MCF 10A (cell line): ENCODE data around the gene PDYN. TPM values are rescaled to one million over a fixed set of nuclear protein-coding genes. Genes with fewer than 3 reads are reported as not detected.

Experiments
- BruUV-seq: library from RNA; stranded (reverse); fragments of 400-500 nt; replicated peaks from 2 replicates; lab custom pipeline; 2021; lab: Mats Ljungman, UMichigan
- CTCF ChIA-PET: fragments of 300-600 bp; sonication (Branson Sonifier 250); formaldehyde crosslinking; extraction: SDS; loops from one replicate; lab custom pipeline; 2021; ENCODE audit warnings: antibody characterized with exemption, inconsistent platforms; lab: Yijun Ruan, JAX
- POLR2A ChIA-PET: fragments of 300-600, 350-650 bp; sonication (Branson Sonifier 250); formaldehyde crosslinking; extraction: SDS; loops from one replicate; lab custom pipeline; 2020; ENCODE audit warnings: antibody characterized with exemption, inconsistent platforms; lab: Yijun Ruan, JAX
- DNase-seq: peaks from one replicate; pipeline ENCODE4 v3.0.0-alpha.2; 2018; ENCODE audit not compliant: unreplicated experiment
- H3K27ac Mint-ChIP-seq: one replicate; pipeline ENCODE4 v1.8.0; 2022; ENCODE audit warnings: mild to moderate bottlenecking, low read depth, mixed read lengths; ENCODE audit not compliant: unreplicated experiment
- H3K27me3 Mint-ChIP-seq: one replicate; pipeline ENCODE4 v1.8.0; 2022; ENCODE audit warnings: mixed read lengths; ENCODE audit not compliant: insufficient read depth, unreplicated experiment
- H3K36me3 Mint-ChIP-seq: one replicate; pipeline ENCODE4 v1.8.0; 2022; ENCODE audit warnings: mild to moderate bottlenecking, moderate library complexity, mixed read lengths; ENCODE audit not compliant: insufficient read depth, unreplicated experiment
- H3K4me1 Mint-ChIP-seq: one replicate; pipeline ENCODE4 v1.8.0; 2022; ENCODE audit warnings: mixed read lengths; ENCODE audit not compliant: insufficient read depth, unreplicated experiment
- H3K4me3 Mint-ChIP-seq: one replicate; pipeline ENCODE4 v1.8.0; 2022; ENCODE audit warnings: mild to moderate bottlenecking, moderate library complexity, mixed read lengths; ENCODE audit not compliant: unreplicated experiment
- H3K9me3 Mint-ChIP-seq: one replicate; pipeline ENCODE4 v1.8.0; 2022; ENCODE audit warnings: mixed read lengths; ENCODE audit not compliant: unreplicated experiment
- intact Hi-C: fragments of 100-400 bp; cut with micrococcal nuclease; formaldehyde crosslinking; loops from 2 replicates; pipeline ENCODE4 v1.14.1; 2022
- total RNA-seq: library from RNA; stranded (reverse); gene quantifications from 2 replicates; pipeline ENCODE4 v1.2.3, GENCODE V29; 2022
- TF ChIP-seq, protein P1 (sequence below): fragments of 200-600 bp; IDR thresholded peaks from one replicate; pipeline ENCODE4 v1.8.0; 2022; ENCODE audit warnings: antibody characterized with exemption, mild to moderate bottlenecking; ENCODE audit not compliant: unreplicated experiment

Gene PDYN
- total RNA-seq, 1 experiment from 2014 or later, result not detected

GRCh38 chr20:1943275-1944002 is 50.4 kb downstream of the PDYN start:
- Mint-ChIP-seq H3K27me3 (no peaks in the 10 kb centered on the region), H3K27ac (peak overlapping the region; percentile 91), H3K4me3 (peak overlapping the region; percentile 33), H3K4me1 (peaks cover 45% of the 10 kb centered on the region), H3K36me3 (peaks cover 2% of the 10 kb centered on the region), H3K9me3 (no peaks in the 10 kb centered on the region)
- ChIA-PET POLR2A (interaction anchor here (0.6 to 3.8 kb wide), 21 partner anchors 9 to 709 kb away, joined by 3 to 63 read pairs (median 4); partner anchors contain the start of gene NOP56), CTCF (interaction anchor here (0.5 to 1.4 kb wide), 8 partner anchors 12 to 229 kb away, joined by 3 to 11 read pairs (median 3); no protein-coding TSS in a partner anchor)
- TF ChIP-seq, protein P1, sequence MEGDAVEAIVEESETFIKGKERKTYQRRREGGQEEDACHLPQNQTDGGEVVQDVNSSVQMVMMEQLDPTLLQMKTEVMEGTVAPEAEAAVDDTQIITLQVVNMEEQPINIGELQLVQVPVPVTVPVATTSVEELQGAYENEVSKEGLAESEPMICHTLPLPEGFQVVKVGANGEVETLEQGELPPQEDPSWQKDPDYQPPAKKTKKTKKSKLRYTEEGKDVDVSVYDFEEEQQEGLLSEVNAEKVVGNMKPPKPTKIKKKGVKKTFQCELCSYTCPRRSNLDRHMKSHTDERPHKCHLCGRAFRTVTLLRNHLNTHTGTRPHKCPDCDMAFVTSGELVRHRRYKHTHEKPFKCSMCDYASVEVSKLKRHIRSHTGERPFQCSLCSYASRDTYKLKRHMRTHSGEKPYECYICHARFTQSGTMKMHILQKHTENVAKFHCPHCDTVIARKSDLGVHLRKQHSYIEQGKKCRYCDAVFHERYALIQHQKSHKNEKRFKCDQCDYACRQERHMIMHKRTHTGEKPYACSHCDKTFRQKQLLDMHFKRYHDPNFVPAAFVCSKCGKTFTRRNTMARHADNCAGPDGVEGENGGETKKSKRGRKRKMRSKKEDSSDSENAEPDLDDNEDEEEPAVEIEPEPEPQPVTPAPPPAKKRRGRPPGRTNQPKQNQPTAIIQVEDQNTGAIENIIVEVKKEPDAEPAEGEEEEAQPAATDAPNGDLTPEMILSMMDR, result no peak
- BruUV-seq, result TSS peak; percentile 21
- intact Hi-C loops, result loop anchor here (1.0 to 10.0 kb wide), 3 partner anchors 8 to 139 kb away; partner anchors contain the start of gene SIRPA
- DNase-seq, result peak; percentile 91

GRCh38 chr20:1942486-1943274 is 51.2 kb downstream of the PDYN start:
- ChIA-PET POLR2A (interaction anchor here (0.8 to 3.8 kb wide), 9 partner anchors 8 to 710 kb away, joined by 3 to 63 read pairs (median 4); partner anchors contain the start of gene NOP56), CTCF (interaction anchor here (1.2 to 1.4 kb wide), 2 partner anchors 23 to 178 kb away, joined by 3 to 11 read pairs; no protein-coding TSS in a partner anchor)
- intact Hi-C loops, result loop anchor here (1.0 to 10.0 kb wide), 2 partner anchors 7 to 138 kb away; no protein-coding TSS in a partner anchor
- TF ChIP-seq, protein P1, result no peak
- DNase-seq, result no peak
- Mint-ChIP-seq H3K4me3 (peak overlapping the region; percentile 33), H3K36me3 (peaks cover 6% of the 10 kb centered on the region), H3K9me3 (no peaks in the 10 kb centered on the region), H3K27ac (peak overlapping the region; percentile 91), H3K27me3 (no peaks in the 10 kb centered on the region), H3K4me1 (peaks cover 45% of the 10 kb centered on the region)
- BruUV-seq, result no TSS peak

GRCh38 chr20:1942061-1942460 is 51.8 kb downstream of the PDYN start:
- TF ChIP-seq, protein P1, result no peak
- intact Hi-C loops, result loop anchor here (10.0 kb wide), 1 partner anchor 137 kb away; no protein-coding TSS in a partner anchor
- Mint-ChIP-seq H3K4me3 (no peak overlapping the region), H3K36me3 (peaks cover 6% of the 10 kb centered on the region), H3K4me1 (peaks cover 46% of the 10 kb centered on the region), H3K27ac (no peak overlapping the region), H3K9me3 (no peaks in the 10 kb centered on the region), H3K27me3 (no peaks in the 10 kb centered on the region)
- no TSS peak for BruUV-seq
- ChIA-PET POLR2A (interaction anchor here (0.6 to 1.7 kb wide), 7 partner anchors 9 to 528 kb away, joined by 3 to 8 read pairs (median 3); partner anchors contain the start of gene SNRPB), CTCF (no interaction called here)
- no peak for DNase-seq
